HL-60 (cell line): ENCODE results near the gene IQCE.

Experiments
- DNase-seq, 2 experiments: peaks; one replicate each; pipeline ENCODE4 v3.0.0-alpha.2; 2010 to 2020; ENCODE audit warnings: low read depth in 1 of 2, low spot score in 1 of 2
- H3K27ac ChIP-seq: fragments of 250-450 bp; sonication (Bioruptor Pico); replicated peaks from 2 replicates; pipeline ENCODE4 v1.5.1; 2020; ENCODE audit warnings: mild to moderate bottlenecking, moderate library complexity
- H3K27me3 ChIP-seq: fragments of 250-450 bp; sonication (Bioruptor Pico); 2 replicates; pipeline ENCODE4 v1.5.1; 2021; ENCODE audit warnings: mild to moderate bottlenecking, moderate library complexity; ENCODE audit not compliant: insufficient read depth, poor library complexity, severe bottlenecking
- H3K4me3 ChIP-seq: replicated peaks from 2 replicates; pipeline ENCODE4 v1.5.1; 2011; ENCODE audit warnings: mild to moderate bottlenecking, control low read depth, low read length; ENCODE audit not compliant: insufficient read depth
- GABPA ChIP-seq: IDR thresholded peaks from 2 replicates; pipeline ENCODE4 v1.6.1; 2012; ENCODE audit warnings: low read depth
- POLR2AphosphoS5 ChIP-seq: IDR thresholded peaks from 2 replicates; pipeline ENCODE4 v1.6.1; 2012; ENCODE audit warnings: low read depth
- SPI1 ChIP-seq: IDR thresholded peaks from 2 replicates; pipeline ENCODE4 v1.6.1; 2012; ENCODE audit warnings: low read depth, mild to moderate bottlenecking, borderline replicate concordance
- TF ChIP-seq, protein P1 (sequence below): IDR thresholded peaks from one replicate; pipeline ENCODE4 v1.5.1; 2011; ENCODE audit warnings: low read length, control low read depth, inconsistent platforms; ENCODE audit not compliant: insufficient read depth
- TF ChIP-seq, protein P2 (sequence below): IDR thresholded peaks from 2 replicates; pipeline ENCODE4 v1.6.1; 2012; ENCODE audit warnings: low read depth; ENCODE audit not compliant: insufficient replicate concordance

Gene IQCE

DNA sequence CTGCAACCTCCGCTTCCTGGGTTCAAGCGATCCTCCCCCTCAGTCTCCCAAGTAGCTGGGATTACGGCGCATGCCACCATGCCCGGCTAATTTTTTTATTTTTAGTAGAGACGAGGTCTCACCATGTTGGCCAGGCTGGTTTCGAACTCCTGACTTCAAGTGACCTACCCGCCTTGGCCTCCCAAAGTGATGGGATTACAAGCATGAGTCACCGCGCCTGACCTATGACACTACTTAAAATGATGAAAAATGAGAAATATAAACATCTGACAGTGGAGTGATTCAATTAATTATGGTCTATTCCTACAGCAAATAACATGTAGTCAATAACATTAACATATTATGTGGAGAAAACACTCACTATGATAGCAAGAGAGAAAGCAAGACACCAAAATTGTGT, 5.7 kb upstream of the IQCE start:
- H3K4me3 ChIP-seq, result no peak overlapping the region
- TF ChIP-seq GABPA (no peak), POLR2AphosphoS5 (no peak), SPI1 (no peak)
- TF ChIP-seq, protein P1, sequence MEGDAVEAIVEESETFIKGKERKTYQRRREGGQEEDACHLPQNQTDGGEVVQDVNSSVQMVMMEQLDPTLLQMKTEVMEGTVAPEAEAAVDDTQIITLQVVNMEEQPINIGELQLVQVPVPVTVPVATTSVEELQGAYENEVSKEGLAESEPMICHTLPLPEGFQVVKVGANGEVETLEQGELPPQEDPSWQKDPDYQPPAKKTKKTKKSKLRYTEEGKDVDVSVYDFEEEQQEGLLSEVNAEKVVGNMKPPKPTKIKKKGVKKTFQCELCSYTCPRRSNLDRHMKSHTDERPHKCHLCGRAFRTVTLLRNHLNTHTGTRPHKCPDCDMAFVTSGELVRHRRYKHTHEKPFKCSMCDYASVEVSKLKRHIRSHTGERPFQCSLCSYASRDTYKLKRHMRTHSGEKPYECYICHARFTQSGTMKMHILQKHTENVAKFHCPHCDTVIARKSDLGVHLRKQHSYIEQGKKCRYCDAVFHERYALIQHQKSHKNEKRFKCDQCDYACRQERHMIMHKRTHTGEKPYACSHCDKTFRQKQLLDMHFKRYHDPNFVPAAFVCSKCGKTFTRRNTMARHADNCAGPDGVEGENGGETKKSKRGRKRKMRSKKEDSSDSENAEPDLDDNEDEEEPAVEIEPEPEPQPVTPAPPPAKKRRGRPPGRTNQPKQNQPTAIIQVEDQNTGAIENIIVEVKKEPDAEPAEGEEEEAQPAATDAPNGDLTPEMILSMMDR, result no peak
- TF ChIP-seq, protein P2, sequence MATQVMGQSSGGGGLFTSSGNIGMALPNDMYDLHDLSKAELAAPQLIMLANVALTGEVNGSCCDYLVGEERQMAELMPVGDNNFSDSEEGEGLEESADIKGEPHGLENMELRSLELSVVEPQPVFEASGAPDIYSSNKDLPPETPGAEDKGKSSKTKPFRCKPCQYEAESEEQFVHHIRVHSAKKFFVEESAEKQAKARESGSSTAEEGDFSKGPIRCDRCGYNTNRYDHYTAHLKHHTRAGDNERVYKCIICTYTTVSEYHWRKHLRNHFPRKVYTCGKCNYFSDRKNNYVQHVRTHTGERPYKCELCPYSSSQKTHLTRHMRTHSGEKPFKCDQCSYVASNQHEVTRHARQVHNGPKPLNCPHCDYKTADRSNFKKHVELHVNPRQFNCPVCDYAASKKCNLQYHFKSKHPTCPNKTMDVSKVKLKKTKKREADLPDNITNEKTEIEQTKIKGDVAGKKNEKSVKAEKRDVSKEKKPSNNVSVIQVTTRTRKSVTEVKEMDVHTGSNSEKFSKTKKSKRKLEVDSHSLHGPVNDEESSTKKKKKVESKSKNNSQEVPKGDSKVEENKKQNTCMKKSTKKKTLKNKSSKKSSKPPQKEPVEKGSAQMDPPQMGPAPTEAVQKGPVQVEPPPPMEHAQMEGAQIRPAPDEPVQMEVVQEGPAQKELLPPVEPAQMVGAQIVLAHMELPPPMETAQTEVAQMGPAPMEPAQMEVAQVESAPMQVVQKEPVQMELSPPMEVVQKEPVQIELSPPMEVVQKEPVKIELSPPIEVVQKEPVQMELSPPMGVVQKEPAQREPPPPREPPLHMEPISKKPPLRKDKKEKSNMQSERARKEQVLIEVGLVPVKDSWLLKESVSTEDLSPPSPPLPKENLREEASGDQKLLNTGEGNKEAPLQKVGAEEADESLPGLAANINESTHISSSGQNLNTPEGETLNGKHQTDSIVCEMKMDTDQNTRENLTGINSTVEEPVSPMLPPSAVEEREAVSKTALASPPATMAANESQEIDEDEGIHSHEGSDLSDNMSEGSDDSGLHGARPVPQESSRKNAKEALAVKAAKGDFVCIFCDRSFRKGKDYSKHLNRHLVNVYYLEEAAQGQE, result no peak

DNA sequence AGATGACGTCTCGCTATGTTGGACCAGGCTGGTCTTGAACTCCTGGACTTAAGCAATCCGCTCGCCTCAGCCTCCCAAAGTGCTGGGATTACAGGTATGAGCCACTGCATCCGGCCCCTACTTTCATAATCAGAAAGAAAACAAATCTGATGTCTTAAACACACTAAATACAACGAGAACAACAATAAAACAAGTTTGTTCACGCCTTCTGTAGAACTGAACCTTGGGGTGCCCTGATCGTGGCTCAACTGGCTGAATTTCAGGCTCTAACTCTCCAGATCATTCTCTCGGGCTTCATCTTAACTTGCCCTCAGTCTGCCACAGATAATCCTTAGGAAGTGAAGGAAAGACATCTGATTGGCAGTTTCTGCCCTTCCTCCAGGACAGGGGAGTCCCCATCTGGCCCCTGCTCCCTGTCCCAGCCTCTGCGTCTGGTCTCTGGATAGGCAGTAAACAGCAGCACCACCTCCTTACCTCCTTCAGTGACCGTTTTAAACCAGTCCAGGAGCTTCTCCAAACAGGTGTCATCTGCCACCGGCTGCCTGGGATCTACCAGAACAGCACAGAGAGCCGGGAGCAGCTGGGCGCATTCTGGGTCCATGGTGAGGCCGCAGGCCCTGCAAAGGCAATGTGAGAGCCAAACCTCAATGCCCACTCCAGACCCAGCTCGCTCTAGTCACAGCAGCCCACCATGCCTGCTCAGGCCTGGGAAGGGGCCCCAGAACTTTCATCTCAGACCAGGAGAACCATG, 4.8 kb upstream of the IQCE start:
- TF ChIP-seq POLR2AphosphoS5, result no peak
- TF ChIP-seq, protein P2, result no peak
- no peak for TF ChIP-seq SPI1
- TF ChIP-seq GABPA, result no peak
- TF ChIP-seq, protein P1, result no peak
- H3K4me3 ChIP-seq, result peak overlapping the region; percentile 75
- H3K27me3 ChIP-seq, result no peaks in the 10 kb centered on the region
- peak overlapping the region; percentile 100 for H3K27ac ChIP-seq
- DNase-seq, result no peak

More for the DNA sequence above, 5.7 kb upstream of the IQCE start:
- Histone ChIP-seq H3K27me3 (no peaks in the 10 kb centered on the region), H3K27ac (no peak overlapping the region)
- no peak for DNase-seq

DNA sequence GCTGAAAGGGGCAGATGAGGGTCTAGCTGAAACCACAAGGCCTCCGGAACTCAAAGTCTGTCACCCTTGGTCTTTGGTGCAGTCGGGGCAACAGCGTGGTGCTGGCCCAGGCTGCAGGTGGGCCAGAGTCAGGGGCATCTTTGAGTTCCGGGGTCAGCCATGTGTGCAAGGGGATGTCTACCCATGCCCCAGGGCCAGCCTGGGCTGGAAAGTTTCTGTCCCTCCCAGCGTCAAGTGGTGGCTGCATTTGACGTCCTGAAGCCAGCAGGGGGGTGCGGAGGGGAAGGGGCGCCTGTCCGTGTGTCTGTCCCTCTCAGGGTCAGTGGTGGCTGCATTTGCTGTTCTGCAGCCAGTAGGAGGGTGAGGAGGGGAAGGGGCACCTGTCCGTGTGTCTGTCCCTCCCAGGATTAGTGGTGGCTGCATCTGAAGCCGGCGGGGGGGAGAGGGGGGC, 4.1 kb upstream of the IQCE start:
- peak overlapping the region; percentile 100 for H3K27ac ChIP-seq
- DNase-seq, result no peak
- TF ChIP-seq, protein P2, result no peak
- TF ChIP-seq GABPA (no peak), SPI1 (no peak), POLR2AphosphoS5 (no peak)
- TF ChIP-seq, protein P1, result no peak
- H3K4me3 ChIP-seq, result peak overlapping the region; percentile 75
- H3K27me3 ChIP-seq, result no peaks in the 10 kb centered on the region
